ENCODE measurements around the gene MISP3.
A peak's percentile ranks its signal among the peaks of the same experiment; 100 is the strongest.

Gene MISP3

GRCh38 chr19:14054099-14054498 is 18.5 kb upstream of the MISP3 start:
- H3K27me3 ChIP-seq (ENCODE audit: control insufficient read depth, insufficient read depth, low read length) = peaks cover 12% of the 10 kb centered on the region
- no peak overlapping the region for H3K4me3 ChIP-seq (ENCODE audit: low read depth, low read length)
- H3K27ac ChIP-seq (ENCODE audit: low read depth, low read length) = no peak overlapping the region
- peaks cover 4% of the 10 kb centered on the region; the same call in 1 of the 2 replicates for H3K36me3 ChIP-seq (ENCODE audit: control insufficient read depth, insufficient read depth, low read length)
- no peak overlapping the region for H3K9ac ChIP-seq (ENCODE audit: low read depth, low read length)
- H3K9me3 ChIP-seq (ENCODE audit: control insufficient read depth, insufficient read depth, low read length) = no peaks in the 10 kb centered on the region
- H3K4me1 ChIP-seq (ENCODE audit: control insufficient read depth, insufficient read depth, low read length) = no peaks in the 10 kb centered on the region

DNA sequence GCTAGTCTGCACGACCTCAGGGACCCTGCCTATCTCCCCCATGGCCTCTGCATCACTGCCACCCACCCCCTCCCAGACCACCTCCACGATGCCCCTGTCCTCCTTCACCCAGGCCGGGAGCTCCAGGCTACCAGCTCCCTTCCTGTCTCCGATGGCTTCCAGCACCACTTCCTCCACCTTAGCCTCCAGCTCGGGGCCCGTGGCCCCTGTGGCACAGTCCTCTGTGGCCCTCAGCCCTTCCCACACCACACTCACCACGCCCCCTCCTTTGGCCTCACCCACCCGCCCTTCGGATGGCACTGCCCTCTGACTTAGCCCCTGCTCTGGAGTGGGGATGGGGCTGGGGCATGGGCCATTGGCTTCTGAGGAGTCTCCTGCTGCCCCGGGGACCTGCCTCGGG is 17.9 kb upstream of the MISP3 start:
- H3K4me3 ChIP-seq (ENCODE audit: low read depth, low read length) = no peak overlapping the region
- H3K9me3 ChIP-seq (ENCODE audit: control insufficient read depth, insufficient read depth, low read length) = no peaks in the 10 kb centered on the region
- no peaks in the 10 kb centered on the region for H3K4me1 ChIP-seq (ENCODE audit: control insufficient read depth, insufficient read depth, low read length)
- peaks cover 4% of the 10 kb centered on the region; the same call in 1 of the 2 replicates for H3K36me3 ChIP-seq (ENCODE audit: control insufficient read depth, insufficient read depth, low read length)
- H3K27me3 ChIP-seq (ENCODE audit: control insufficient read depth, insufficient read depth, low read length) = peaks cover 18% of the 10 kb centered on the region
- no peak overlapping the region for H3K27ac ChIP-seq (ENCODE audit: low read depth, low read length)
- H3K9ac ChIP-seq (ENCODE audit: low read depth, low read length) = no peak overlapping the region

DNA sequence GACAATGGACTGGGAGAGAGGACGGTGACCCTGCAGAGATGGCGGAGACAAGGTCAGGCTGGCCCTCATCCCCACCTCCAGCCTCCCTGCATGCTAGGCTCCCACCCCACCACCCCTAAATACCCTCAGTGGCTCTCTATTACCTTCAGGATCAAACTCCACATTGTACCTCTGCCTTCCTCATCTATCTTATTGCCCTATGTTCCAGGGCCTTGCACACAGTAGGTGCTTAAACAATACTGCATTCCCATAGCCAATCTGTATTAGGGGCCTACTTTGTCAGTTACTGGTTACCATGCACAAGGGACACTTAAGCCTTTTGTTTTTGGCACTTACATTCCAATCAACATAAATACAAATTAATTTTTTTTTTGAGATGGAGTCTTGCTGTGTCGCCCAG is 17.2 kb upstream of the MISP3 start:
- H3K9me3 ChIP-seq (ENCODE audit: control insufficient read depth, insufficient read depth, low read length) = no peaks in the 10 kb centered on the region
- peaks cover 22% of the 10 kb centered on the region for H3K27me3 ChIP-seq (ENCODE audit: control insufficient read depth, insufficient read depth, low read length)
- H3K9ac ChIP-seq (ENCODE audit: low read depth, low read length) = no peak overlapping the region
- H3K4me1 ChIP-seq (ENCODE audit: control insufficient read depth, insufficient read depth, low read length) = no peaks in the 10 kb centered on the region
- H3K27ac ChIP-seq (ENCODE audit: low read depth, low read length) = no peak overlapping the region
- no peak overlapping the region for H3K4me3 ChIP-seq (ENCODE audit: low read depth, low read length)
- H3K36me3 ChIP-seq (ENCODE audit: control insufficient read depth, insufficient read depth, low read length) = peaks cover 4% of the 10 kb centered on the region; the same call in 1 of the 2 replicates

- Histone ChIP-seq H3K9me3 (ENCODE audit: control insufficient read depth, insufficient read depth, low read length) (no peaks in the 10 kb centered on the region), H3K9ac (ENCODE audit: low read depth, low read length) (no peak overlapping the region), H3K27me3 (ENCODE audit: control insufficient read depth, insufficient read depth, low read length) (peaks cover 22% of the 10 kb centered on the region), H3K4me3 (ENCODE audit: low read depth, low read length) (0 out of 2 replicates have a peak overlapping the region, but pooled peaks have one; percentile 64), H3K27ac (ENCODE audit: low read depth, low read length) (no peak overlapping the region), H3K36me3 (ENCODE audit: control insufficient read depth, insufficient read depth, low read length) (0 out of 2 replicates have a peak, but pooled peaks cover 4% of the 10 kb centered on the region), H3K4me1 (ENCODE audit: control insufficient read depth, insufficient read depth, low read length) (no peaks in the 10 kb centered on the region)
Observed at GRCh38 chr19:14056069-14056666, 16.4 kb upstream of the MISP3 start.

- Histone ChIP-seq H3K9ac (ENCODE audit: low read depth, low read length) (no peak overlapping the region), H3K4me1 (ENCODE audit: control insufficient read depth, insufficient read depth, low read length) (no peaks in the 10 kb centered on the region), H3K9me3 (ENCODE audit: control insufficient read depth, insufficient read depth, low read length) (no peaks in the 10 kb centered on the region), H3K4me3 (ENCODE audit: low read depth, low read length) (peak overlapping the region; percentile 64), H3K27ac (ENCODE audit: low read depth, low read length) (no peak overlapping the region), H3K36me3 (ENCODE audit: control insufficient read depth, insufficient read depth, low read length) (0 out of 2 replicates have a peak, but pooled peaks cover 4% of the 10 kb centered on the region), H3K27me3 (ENCODE audit: control insufficient read depth, insufficient read depth, low read length) (peaks cover 22% of the 10 kb centered on the region)
Observed at GRCh38 chr19:14056741-14057356, 15.7 kb upstream of the MISP3 start.

DNA sequence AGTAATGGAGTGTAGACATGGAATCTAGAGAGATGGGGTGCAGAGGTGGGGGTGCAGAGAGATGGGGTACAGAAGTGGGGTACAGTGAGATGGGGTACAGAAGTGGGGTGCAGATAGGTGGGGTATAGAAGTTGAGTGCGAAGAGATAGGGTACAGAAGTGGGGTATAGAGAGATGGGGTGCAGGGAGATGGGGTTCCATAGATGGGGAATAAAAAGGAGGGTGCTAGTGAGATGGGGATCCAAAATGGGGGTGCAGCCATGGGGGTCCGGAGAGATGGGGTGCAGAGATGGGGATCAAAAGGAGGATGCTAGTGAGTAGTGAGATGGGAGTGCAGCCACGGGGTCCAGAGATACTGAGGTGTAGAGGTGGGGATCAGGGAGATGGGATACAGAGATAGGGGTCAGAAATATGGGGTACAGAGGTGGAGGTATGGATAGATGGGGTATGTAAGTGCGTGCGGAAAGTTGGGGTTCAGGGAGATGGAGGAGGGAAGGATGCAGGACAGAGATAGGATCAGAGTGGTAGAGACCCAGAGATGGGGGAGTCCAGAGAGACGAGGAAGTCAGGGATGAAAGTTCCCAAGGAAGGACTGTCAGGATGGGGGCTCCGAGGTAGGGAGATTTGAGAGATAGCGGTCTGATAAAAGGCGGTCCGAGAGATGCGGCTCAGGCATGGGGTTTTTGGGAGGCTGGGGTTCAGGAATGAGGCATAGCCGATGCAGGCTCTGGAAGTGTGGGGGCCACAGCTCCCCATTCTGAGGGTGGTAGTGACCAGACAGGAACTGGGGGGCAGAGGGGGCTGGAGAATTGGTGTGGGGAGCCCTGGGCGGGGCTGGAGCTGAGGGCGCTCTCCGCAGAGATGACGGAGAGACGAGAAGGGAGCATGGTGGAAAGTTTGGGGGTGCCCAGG is 14.1 kb upstream of the MISP3 start:
- H3K27me3 ChIP-seq (ENCODE audit: control insufficient read depth, insufficient read depth, low read length) = peaks cover 22% of the 10 kb centered on the region
- H3K36me3 ChIP-seq (ENCODE audit: control insufficient read depth, insufficient read depth, low read length) = no peaks in the 10 kb centered on the region
- H3K4me3 ChIP-seq (ENCODE audit: low read depth, low read length) = peak overlapping the region; percentile 68
- no peaks in the 10 kb centered on the region for H3K4me1 ChIP-seq (ENCODE audit: control insufficient read depth, insufficient read depth, low read length)
- H3K9me3 ChIP-seq (ENCODE audit: control insufficient read depth, insufficient read depth, low read length) = no peaks in the 10 kb centered on the region
- H3K27ac ChIP-seq (ENCODE audit: low read depth, low read length) = no peak overlapping the region
- H3K9ac ChIP-seq (ENCODE audit: low read depth, low read length) = no peak overlapping the region

DNA sequence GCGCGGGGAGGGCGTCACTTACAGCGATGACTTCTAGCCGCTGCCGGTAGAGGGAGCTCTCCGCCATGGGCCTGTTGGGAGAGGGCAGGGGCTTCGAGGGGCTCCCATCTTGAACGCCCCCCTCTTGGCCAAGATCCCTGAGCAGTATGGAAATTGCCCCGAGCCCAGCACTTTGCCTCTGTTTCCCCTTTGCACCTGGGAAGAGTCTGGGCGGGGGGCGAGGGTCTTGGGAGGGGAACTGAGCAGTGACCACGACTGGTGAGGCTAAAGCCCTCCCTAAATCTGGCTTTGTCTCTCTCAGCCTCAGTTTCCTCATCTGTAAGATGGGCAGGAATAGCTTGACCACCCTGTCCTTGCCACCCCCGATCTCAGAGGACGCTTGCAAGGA is 13.5 kb upstream of the MISP3 start:
- H3K4me1 ChIP-seq (ENCODE audit: control insufficient read depth, insufficient read depth, low read length) = no peaks in the 10 kb centered on the region
- H3K27me3 ChIP-seq (ENCODE audit: control insufficient read depth, insufficient read depth, low read length) = peaks cover 22% of the 10 kb centered on the region
- H3K36me3 ChIP-seq (ENCODE audit: control insufficient read depth, insufficient read depth, low read length) = no peaks in the 10 kb centered on the region
- no peaks in the 10 kb centered on the region for H3K9me3 ChIP-seq (ENCODE audit: control insufficient read depth, insufficient read depth, low read length)
- no peak overlapping the region for H3K27ac ChIP-seq (ENCODE audit: low read depth, low read length)
- H3K4me3 ChIP-seq (ENCODE audit: low read depth, low read length) = no peak overlapping the region
- no peak overlapping the region for H3K9ac ChIP-seq (ENCODE audit: low read depth, low read length)

DNA sequence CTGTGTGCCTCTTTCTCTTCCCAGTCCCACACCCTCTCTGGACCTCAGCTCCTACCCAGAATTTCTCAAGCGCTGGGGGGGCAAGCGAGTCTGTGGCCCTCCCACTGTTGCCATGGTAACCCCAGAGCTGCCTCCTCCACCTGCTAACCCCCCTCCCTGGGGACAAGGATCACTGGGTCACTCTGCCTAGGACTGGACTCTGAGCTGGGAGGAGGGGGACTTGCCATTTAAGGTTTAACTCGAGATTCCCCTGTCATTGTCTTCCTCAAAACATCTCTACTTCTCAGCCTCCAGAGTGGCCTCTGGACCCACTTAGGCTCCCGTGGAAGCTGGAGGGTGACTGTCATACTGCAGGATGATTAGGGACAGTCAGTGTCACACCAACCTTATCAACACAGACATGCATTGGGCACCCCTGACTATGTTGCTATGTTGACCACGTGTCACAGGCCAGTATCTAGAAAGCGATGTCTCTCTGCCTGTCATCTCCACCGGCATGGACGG is 12.9 kb upstream of the MISP3 start:
- Histone ChIP-seq H3K9me3 (ENCODE audit: control insufficient read depth, insufficient read depth, low read length) (no peaks in the 10 kb centered on the region), H3K27me3 (ENCODE audit: control insufficient read depth, insufficient read depth, low read length) (peaks cover 22% of the 10 kb centered on the region), H3K36me3 (ENCODE audit: control insufficient read depth, insufficient read depth, low read length) (no peaks in the 10 kb centered on the region), H3K4me3 (ENCODE audit: low read depth, low read length) (no peak overlapping the region), H3K9ac (ENCODE audit: low read depth, low read length) (no peak overlapping the region), H3K27ac (ENCODE audit: low read depth, low read length) (no peak overlapping the region), H3K4me1 (ENCODE audit: control insufficient read depth, insufficient read depth, low read length) (no peaks in the 10 kb centered on the region)

GRCh38 chr19:14061081-14061749 is 11.4 kb upstream of the MISP3 start:
- H3K4me1 ChIP-seq (ENCODE audit: control insufficient read depth, insufficient read depth, low read length) = no peaks in the 10 kb centered on the region
- H3K9me3 ChIP-seq (ENCODE audit: control insufficient read depth, insufficient read depth, low read length) = no peaks in the 10 kb centered on the region
- no peaks in the 10 kb centered on the region for H3K36me3 ChIP-seq (ENCODE audit: control insufficient read depth, insufficient read depth, low read length)
- no peak overlapping the region for H3K4me3 ChIP-seq (ENCODE audit: low read depth, low read length)
- no peak overlapping the region for H3K27ac ChIP-seq (ENCODE audit: low read depth, low read length)
- H3K9ac ChIP-seq (ENCODE audit: low read depth, low read length) = no peak overlapping the region
- H3K27me3 ChIP-seq (ENCODE audit: control insufficient read depth, insufficient read depth, low read length) = peaks cover 22% of the 10 kb centered on the region

GRCh38 chr19:14061751-14062557 is 10.6 kb upstream of the MISP3 start, which contains the start of gene PALM3:
Gene PALM3, minus strand, starts transcription at chr19:14062076. Its CDS starts 96 bp downstream, at chr19:14061980.
- no peaks in the 10 kb centered on the region for H3K9me3 ChIP-seq (ENCODE audit: control insufficient read depth, insufficient read depth, low read length)
- no peaks in the 10 kb centered on the region for H3K36me3 ChIP-seq (ENCODE audit: control insufficient read depth, insufficient read depth, low read length)
- H3K4me3 ChIP-seq (ENCODE audit: low read depth, low read length) = no peak within 1 kb of the TSS
- no peaks in the 10 kb centered on the region for H3K4me1 ChIP-seq (ENCODE audit: control insufficient read depth, insufficient read depth, low read length)
- no peak within 1 kb of the TSS for H3K27ac ChIP-seq (ENCODE audit: low read depth, low read length)
- H3K9ac ChIP-seq (ENCODE audit: low read depth, low read length) = no peak within 1 kb of the TSS
- H3K27me3 ChIP-seq (ENCODE audit: control insufficient read depth, insufficient read depth, low read length) = peaks cover 22% of the 10 kb centered on the region

Measured in HUES48 (cell line).